ENCODE data around the gene LRBA. TPM values are rescaled to one million over a fixed set of nuclear protein-coding genes. Genes with fewer than 3 reads are reported as not detected.
"Not testable (repeated sequence)": the region's sequence is repeated elsewhere in the genome, so short reads cannot be mapped to it uniquely, and the experiment has no call there.

LRBA gene
- total RNA-seq, 2 donors from 2014 or later: 76.3 to 86.9 TPM

DNA sequence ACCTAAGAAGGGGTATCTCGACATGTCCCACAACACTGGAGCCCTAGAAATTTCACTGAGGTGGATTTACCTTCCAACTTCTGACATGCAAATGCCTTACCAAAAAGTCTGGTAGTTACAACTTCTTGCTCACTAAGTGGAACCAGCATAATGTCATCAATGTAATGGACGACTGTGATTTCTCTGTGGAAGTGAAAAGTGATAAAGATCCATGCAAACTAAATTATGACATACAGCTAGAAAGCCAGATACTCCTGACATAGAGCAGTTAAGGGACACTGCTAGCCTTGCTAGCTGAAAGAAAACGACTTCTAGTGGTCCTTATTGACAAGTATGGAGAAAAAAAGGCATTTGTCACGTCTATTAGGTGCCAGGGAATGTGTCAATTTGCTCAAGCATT, 242.1 kb downstream of the LRBA start:
- Mint-ChIP-seq H3K4me3 (no peak overlapping the region), H3K4me1 (peaks cover 11% of the 10 kb centered on the region), H3K36me3 (ENCODE audit: low read depth) (peaks cover 7% of the 10 kb centered on the region), H3K27ac (no peak overlapping the region), H3K27me3 (no peaks in the 10 kb centered on the region)
- no peaks in the 10 kb centered on the region for H3K9me3 ChIP-seq (ENCODE audit: control insufficient read depth, low read length, poor library complexity, severe bottlenecking)
- DNase-seq: no peak
- no peak for ATAC-seq

DNA sequence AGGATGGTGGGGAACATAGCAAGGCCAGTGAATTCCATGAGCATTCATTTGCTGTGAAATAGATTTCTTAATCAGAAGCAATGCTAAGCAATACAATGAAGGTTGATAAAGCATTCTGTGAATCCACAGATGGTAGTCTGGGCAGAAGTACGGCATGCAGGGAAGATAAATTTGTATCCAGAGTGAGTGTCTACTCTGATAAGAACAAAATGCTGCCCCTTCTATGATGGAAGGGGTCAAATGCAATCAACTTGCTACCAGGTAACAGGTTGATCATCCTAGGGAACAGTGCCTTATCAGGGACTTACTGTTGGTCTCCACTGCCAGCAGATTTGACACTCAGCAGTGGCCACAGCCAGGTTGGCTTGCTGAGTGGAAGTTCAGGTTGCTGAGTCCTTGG, 243.7 kb downstream of the LRBA start:
- no peak overlapping the region for H3K27ac Mint-ChIP-seq
- DNase-seq (no peak), ATAC-seq (no peak)
- H3K4me3 Mint-ChIP-seq: no peak overlapping the region
- H3K9me3 ChIP-seq (ENCODE audit: control insufficient read depth, low read length, poor library complexity, severe bottlenecking): no peaks in the 10 kb centered on the region
- peaks cover 11% of the 10 kb centered on the region for H3K4me1 Mint-ChIP-seq
- peaks cover 7% of the 10 kb centered on the region for H3K36me3 Mint-ChIP-seq (ENCODE audit: low read depth)
- no peaks in the 10 kb centered on the region for H3K27me3 Mint-ChIP-seq

DNA sequence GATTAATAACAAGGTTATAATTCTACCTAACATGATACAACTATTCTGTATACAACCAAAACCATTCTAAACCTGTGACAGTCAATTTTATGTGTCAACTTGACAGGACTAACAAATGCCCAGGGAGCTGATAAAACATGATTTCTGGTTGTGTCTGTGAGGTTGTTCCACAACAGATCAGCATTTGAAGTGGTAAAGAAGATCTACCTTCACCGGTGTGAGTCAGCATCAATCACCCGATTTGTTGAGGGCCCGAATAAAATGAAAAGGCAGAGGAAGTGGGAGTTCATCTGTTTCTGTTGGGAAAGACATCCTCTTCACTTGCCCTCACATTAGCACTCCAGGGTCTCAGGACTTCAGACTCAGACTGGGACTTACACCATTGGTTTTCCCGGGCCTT, 245.2 kb downstream of the LRBA start:
- Mint-ChIP-seq H3K4me3 (no peak overlapping the region), H3K27ac (no peak overlapping the region)
- ATAC-seq: no peak

DNA sequence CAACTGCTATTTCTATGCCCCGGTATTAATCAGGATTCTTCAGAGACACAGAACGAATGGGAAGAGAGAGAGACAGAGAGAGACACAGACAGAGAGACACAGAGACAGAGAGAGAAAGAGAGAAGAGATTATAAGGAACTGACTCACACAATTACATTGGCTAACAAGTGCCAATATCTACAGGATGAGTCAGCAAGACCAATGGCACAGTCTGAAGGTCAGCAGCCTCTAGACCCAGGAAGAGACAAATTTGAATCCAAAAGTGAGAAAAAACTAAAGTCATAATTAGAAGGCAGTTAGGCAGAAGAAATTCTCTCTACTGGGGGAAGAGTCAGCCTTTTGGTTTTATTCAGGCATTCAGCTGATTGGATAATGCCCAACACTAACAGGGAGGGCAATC, 245.8 kb downstream of the LRBA start:
- Mint-ChIP-seq H3K36me3 (ENCODE audit: low read depth) (peaks cover 4% of the 10 kb centered on the region), H3K27ac (no peak overlapping the region), H3K27me3 (no peaks in the 10 kb centered on the region), H3K4me1 (peaks cover 11% of the 10 kb centered on the region), H3K4me3 (no peak overlapping the region)
- DNase-seq (no peak), ATAC-seq (no peak)
- no peaks in the 10 kb centered on the region for H3K9me3 ChIP-seq (ENCODE audit: control insufficient read depth, low read length, poor library complexity, severe bottlenecking)

More for the DNA sequence above, 245.2 kb downstream of the LRBA start:
- Mint-ChIP-seq H3K36me3 (ENCODE audit: low read depth) (peaks cover 4% of the 10 kb centered on the region), H3K4me1 (peaks cover 11% of the 10 kb centered on the region), H3K27me3 (no peaks in the 10 kb centered on the region)
- H3K9me3 ChIP-seq (ENCODE audit: control insufficient read depth, low read length, poor library complexity, severe bottlenecking): no peaks in the 10 kb centered on the region
- DNase-seq: no peak

DNA sequence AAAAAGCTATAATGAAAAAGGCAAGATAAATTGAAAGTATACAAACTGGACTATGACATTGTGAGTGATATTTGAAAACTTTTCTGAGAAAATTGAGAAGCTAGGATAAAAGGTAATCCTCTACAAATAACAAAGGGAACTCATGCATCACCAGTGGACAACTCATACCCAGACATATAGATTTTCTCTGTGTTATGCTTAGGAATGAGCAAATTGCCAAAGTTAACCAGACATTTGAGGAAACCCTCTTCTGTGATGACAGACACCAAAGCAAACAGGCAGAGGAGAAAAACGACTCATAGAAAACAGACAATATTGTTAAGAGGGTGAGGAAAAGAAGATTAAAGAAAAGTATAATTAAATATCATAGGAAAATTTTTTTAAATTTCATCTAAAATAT, 246.6 kb downstream of the LRBA start:
- DNase-seq: no peak
- no peaks in the 10 kb centered on the region for H3K9me3 ChIP-seq (ENCODE audit: control insufficient read depth, low read length, poor library complexity, severe bottlenecking)
- H3K27me3 Mint-ChIP-seq: no peaks in the 10 kb centered on the region
- H3K27ac Mint-ChIP-seq: no peak overlapping the region
- peaks cover 13% of the 10 kb centered on the region for H3K4me1 Mint-ChIP-seq
- no peak overlapping the region for H3K4me3 Mint-ChIP-seq
- no peak for ATAC-seq
- H3K36me3 Mint-ChIP-seq (ENCODE audit: low read depth): peaks cover 7% of the 10 kb centered on the region

DNA sequence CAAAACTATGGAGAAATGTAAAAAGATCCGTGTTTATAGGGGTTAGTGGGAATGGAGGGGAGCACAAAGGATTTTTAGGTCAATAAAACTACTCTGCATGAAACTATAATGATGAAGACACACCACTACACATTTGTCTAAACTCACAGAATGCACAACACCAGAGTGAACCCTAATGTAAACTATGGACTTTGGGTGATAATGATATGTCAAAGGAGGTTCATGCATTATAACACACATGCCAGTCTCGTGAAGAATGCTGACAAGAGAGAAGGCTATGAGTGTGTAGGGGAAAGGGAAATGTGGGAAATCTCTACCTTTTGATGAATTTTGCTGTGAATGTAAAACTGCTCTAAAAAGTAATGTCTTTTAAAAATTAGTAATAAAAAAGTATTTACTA, 249.9 kb downstream of the LRBA start:
- Mint-ChIP-seq H3K27ac (no peak overlapping the region), H3K27me3 (no peaks in the 10 kb centered on the region), H3K36me3 (ENCODE audit: low read depth) (peaks cover 11% of the 10 kb centered on the region), H3K4me1 (peaks cover 9% of the 10 kb centered on the region), H3K4me3 (no peak overlapping the region)
- H3K9me3 ChIP-seq (ENCODE audit: control insufficient read depth, low read length, poor library complexity, severe bottlenecking): no peaks in the 10 kb centered on the region
- no peak for ATAC-seq
- DNase-seq: no peak

DNA sequence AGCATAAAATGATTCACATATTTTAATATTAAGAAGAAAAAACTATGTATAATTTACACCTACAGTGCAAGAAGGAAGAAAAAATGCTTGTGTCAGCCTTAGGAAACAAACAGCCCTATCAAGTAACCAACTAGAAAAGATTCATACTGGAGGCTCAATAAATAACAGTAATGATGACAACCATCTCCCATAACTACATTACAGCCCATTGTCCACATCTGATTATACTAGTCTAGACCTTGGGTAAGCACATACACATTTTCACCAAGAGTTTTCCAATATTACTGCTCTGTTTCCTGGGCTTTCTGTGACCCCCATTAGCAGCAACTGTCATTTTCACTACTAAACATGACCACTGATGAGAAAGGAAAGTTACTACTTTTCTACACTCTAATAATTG, 263.4 kb downstream of the LRBA start:
- no peak overlapping the region for H3K27ac Mint-ChIP-seq
- peaks cover 11% of the 10 kb centered on the region for H3K36me3 Mint-ChIP-seq (ENCODE audit: low read depth)
- no peaks in the 10 kb centered on the region for H3K27me3 Mint-ChIP-seq
- peaks cover 16% of the 10 kb centered on the region for H3K4me1 Mint-ChIP-seq
- no peak overlapping the region for H3K4me3 Mint-ChIP-seq
- DNase-seq (no peak), ATAC-seq (no peak)
- H3K9me3 ChIP-seq (ENCODE audit: control insufficient read depth, low read length, poor library complexity, severe bottlenecking): no peaks in the 10 kb centered on the region

DNA sequence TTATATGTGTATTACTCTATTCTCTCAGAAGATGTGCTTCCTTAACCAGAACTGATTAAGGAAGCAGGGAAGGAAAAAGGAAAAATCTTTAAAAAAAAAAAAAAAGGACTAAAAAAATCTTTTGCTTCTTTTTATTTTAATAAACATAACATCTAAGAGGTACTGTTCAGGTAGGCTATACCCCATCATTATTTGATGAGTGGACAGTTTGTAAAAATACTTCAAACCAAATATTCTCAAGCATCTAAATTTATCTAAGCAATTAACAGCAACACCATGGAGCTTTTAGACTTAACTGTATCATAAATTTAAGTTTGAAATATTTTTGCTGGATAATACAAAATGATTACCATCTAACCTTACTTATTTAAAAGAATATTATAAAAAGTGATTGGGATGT, 264.3 kb downstream of the LRBA start:
- no peaks in the 10 kb centered on the region for H3K27me3 Mint-ChIP-seq
- ATAC-seq (no peak), DNase-seq (no peak)
- H3K9me3 ChIP-seq (ENCODE audit: control insufficient read depth, low read length, poor library complexity, severe bottlenecking): no peaks in the 10 kb centered on the region
- peaks cover 18% of the 10 kb centered on the region for H3K4me1 Mint-ChIP-seq
- H3K27ac Mint-ChIP-seq: no peak overlapping the region
- H3K36me3 Mint-ChIP-seq (ENCODE audit: low read depth): peaks cover 11% of the 10 kb centered on the region
- no peak overlapping the region for H3K4me3 Mint-ChIP-seq

DNA sequence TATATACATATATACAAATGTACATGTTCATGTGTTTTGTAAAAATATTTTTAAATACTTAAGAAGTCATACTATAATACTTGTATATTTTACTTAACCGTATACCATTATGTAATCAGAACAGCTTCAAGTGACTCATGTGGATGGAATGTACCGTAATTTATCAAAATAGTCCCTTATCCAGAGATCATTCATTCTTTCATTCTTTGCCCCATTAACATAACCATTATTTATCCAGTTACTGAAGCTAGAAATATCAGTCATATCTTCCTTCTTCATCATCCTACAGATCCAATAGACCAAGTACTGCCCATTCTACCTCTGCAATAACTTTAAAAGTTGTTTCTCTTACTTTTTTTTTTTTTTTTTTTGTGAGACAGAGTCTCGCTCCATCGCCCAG, 268.9 kb downstream of the LRBA start:
- H3K36me3 Mint-ChIP-seq (ENCODE audit: low read depth): peaks cover 7% of the 10 kb centered on the region
- no peaks in the 10 kb centered on the region for H3K9me3 ChIP-seq (ENCODE audit: control insufficient read depth, low read length, poor library complexity, severe bottlenecking)

DNA sequence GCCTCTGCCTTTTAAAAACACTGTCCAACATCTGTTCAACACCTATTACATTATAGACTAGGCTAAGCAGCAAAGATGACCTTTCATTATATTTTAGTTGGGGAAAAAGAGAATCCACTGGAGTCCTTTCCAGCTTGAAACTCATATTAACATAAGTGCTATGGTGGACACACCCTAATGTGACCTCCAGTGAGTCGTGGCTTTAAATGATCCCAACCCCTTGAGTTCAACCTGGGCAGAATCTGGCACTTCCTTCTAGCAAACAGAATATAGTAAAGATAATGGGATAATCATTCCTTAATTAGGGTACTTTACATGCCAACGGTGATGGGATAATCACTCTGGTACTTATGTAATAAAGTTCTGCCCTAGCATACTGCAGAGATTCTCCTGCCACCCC, 270.5 kb downstream of the LRBA start:
- no peak overlapping the region for H3K27ac Mint-ChIP-seq
- H3K9me3 ChIP-seq (ENCODE audit: control insufficient read depth, low read length, poor library complexity, severe bottlenecking): no peaks in the 10 kb centered on the region
- ATAC-seq (no peak), DNase-seq (no peak)
- H3K27me3 Mint-ChIP-seq: no peaks in the 10 kb centered on the region
- H3K4me1 Mint-ChIP-seq: peaks cover 18% of the 10 kb centered on the region
- H3K4me3 Mint-ChIP-seq: no peak overlapping the region
- peaks cover 7% of the 10 kb centered on the region for H3K36me3 Mint-ChIP-seq (ENCODE audit: low read depth)

More for the DNA sequence above, 268.9 kb downstream of the LRBA start:
- no peak for ATAC-seq
- H3K4me3 Mint-ChIP-seq: no peak overlapping the region
- no peaks in the 10 kb centered on the region for H3K27me3 Mint-ChIP-seq
- peaks cover 10% of the 10 kb centered on the region for H3K4me1 Mint-ChIP-seq
- no peak overlapping the region for H3K27ac Mint-ChIP-seq
- no peak for DNase-seq

DNA sequence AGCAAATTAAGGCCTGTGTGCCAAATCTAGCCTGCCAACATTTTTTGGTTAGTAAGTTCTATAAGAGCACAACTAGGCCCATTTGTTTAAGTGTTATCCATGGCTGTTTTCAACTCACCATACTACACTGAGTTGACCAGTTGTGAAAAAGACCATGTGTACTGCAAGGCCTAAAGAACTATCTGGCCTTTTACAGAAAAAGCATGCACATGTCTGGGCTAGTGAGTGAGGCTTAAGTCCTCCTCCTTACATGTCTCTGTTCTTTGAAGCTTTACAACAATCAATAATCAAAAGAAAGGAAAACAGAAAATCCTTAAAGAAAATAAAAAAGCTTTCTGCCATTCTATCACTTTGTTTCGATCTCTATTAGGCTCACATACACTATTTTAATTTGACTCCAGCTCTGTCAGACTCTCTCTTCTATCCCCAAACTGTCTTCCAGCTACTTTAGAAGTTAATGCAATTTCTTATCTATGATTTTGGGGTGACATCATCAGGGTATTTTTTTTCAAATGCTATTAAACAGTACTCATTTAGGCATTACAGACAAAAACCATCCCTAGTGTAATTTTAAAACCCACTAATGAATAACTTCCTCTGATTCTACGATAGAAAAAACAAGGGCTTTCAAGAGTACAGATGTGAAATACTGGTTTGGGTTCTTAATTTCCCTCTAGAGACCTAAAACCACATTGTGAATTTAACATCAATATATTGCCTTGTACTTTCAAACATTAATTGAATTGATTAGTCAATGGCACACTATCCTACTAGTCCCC, 271.3 kb downstream of the LRBA start:
- H3K9me3 ChIP-seq (ENCODE audit: control insufficient read depth, low read length, poor library complexity, severe bottlenecking): no peaks in the 10 kb centered on the region
- peaks cover 20% of the 10 kb centered on the region for H3K4me1 Mint-ChIP-seq
- peaks cover 7% of the 10 kb centered on the region for H3K36me3 Mint-ChIP-seq (ENCODE audit: low read depth)
- H3K27me3 Mint-ChIP-seq: no peaks in the 10 kb centered on the region
- H3K27ac Mint-ChIP-seq: no peak overlapping the region
- no peak for ATAC-seq
- DNase-seq: no peak
- no peak overlapping the region for H3K4me3 Mint-ChIP-seq

DNA sequence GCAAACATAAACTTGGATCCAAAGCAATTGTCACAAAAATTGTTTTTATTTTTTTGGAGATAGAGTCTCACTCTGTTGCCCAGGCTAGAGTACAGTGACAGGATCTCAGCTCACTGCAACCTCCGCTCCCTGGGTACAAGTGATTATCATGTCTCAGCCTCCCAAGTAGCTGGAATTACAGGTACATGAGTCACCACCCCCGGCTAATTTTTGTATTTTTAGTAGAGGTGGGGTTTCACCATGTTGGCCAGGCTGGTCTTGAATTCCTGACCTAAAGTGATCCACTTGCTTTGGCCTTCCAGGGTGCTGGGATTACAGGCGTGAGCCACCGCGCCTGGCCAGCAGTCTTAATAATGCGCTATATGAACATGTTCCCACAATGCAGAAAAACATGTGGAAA, 272.2 kb downstream of the LRBA start:
- not testable (repeated sequence) for H3K27me3 Mint-ChIP-seq; ATAC-seq; DNase-seq; H3K4me3 Mint-ChIP-seq; H3K9me3 ChIP-seq (ENCODE audit: control insufficient read depth, low read length, poor library complexity, severe bottlenecking); H3K36me3 Mint-ChIP-seq (ENCODE audit: low read depth); H3K27ac Mint-ChIP-seq
- H3K4me1 Mint-ChIP-seq: peaks cover 20% of the 10 kb centered on the region

DNA sequence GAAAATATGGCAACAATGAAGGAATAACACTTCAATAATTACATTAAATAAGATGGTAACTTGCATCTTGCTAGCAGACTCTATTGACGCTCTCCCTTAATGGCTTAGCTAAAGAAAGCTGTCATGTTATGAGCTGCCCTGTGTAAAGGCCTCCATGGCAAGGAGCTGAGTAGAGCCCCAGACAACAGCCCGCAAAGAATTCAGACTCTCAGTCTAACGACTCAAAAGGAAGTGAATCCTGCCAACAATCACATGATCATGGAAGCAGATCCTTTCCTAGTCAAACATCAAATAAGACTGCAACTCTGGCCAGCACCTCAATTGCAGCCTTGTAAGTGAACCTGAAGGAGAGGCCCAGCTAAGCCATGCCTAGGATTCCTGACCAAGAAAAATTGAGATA, 275.5 kb downstream of the LRBA start:
- Mint-ChIP-seq H3K4me1 (peaks cover 15% of the 10 kb centered on the region), H3K36me3 (ENCODE audit: low read depth) (no peaks in the 10 kb centered on the region), H3K4me3 (no peak overlapping the region), H3K27me3 (no peaks in the 10 kb centered on the region), H3K27ac (no peak overlapping the region)
- ATAC-seq (no peak), DNase-seq (no peak)
- H3K9me3 ChIP-seq (ENCODE audit: control insufficient read depth, low read length, poor library complexity, severe bottlenecking): no peaks in the 10 kb centered on the region

DNA sequence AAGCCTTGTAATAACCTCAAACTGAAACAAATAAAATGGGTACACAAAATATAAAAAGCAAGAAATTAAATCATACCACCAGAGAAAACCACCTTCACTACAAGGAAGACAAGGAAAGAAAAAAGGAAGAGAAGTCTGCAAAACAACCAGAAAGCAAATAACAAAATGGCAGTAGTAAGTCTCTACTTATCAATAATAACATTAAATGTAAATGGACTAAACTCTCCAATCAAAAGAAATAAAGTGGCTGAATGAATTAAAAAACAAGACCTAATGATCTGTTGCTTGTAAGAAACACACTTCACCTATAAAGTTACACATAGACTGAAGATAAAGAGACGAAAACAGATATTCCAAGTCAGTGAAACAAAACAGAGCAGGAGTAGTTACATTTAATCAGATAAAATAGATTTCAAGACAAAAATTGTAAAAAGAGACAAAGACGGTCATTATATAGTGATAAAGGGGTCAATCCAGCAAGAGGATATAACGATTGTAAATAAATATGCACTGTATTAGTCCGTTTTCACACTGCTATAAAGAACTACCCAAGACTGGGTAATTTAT, 289.0 kb downstream of the LRBA start:
- ATAC-seq: no peak
- Mint-ChIP-seq H3K36me3 (ENCODE audit: low read depth) (peaks cover 9% of the 10 kb centered on the region), H3K4me1 (peaks cover 2% of the 10 kb centered on the region), H3K27me3 (no peaks in the 10 kb centered on the region), H3K27ac (no peak overlapping the region), H3K4me3 (no peak overlapping the region)
- DNase-seq: no peak
- H3K9me3 ChIP-seq (ENCODE audit: control insufficient read depth, low read length, poor library complexity, severe bottlenecking): no peaks in the 10 kb centered on the region

All from T-helper 17 cell (primary cell).